Loucy (cell line): Measurements from ENCODE around the gene BTBD1.
"Not testable (repeated sequence)": the region's sequence is repeated elsewhere in the genome, so short reads cannot be mapped to it uniquely, and the experiment has no call there.

Source experiments
- H2AFZ ChIP-seq: fragments of 200-600 bp; sonication (generic); 2 replicates; pipeline ENCODE4 v1.6.0; 2016; ENCODE audit warnings: antibody characterized with exemption, mild to moderate bottlenecking, low read length, moderate library complexity
- H3F3A ChIP-seq: fragments of 200-600 bp; 2 replicates; pipeline ENCODE4 v1.6.0; 2016; ENCODE audit warnings: antibody characterized with exemption, low read depth, mild to moderate bottlenecking
- H3K27me3 ChIP-seq: fragments of 200-600 bp; sonication (generic); 2 replicates; pipeline ENCODE4 v1.6.1; 2014; ENCODE audit warnings: low read length, mild to moderate bottlenecking; ENCODE audit not compliant: insufficient read depth, poor library complexity, severe bottlenecking
- H3K36me3 ChIP-seq: fragments of 200-600 bp; sonication (generic); 2 replicates; pipeline ENCODE4 v1.6.1; 2016; ENCODE audit warnings: low read length; ENCODE audit not compliant: insufficient read depth
- H3K4me1 ChIP-seq: fragments of 200-600 bp; sonication (generic); 2 replicates; pipeline ENCODE4 v1.5.1; 2014; ENCODE audit warnings: low read length, mild to moderate bottlenecking; ENCODE audit not compliant: insufficient read depth, poor library complexity, severe bottlenecking
- H3K4me2 ChIP-seq: fragments of 200-600 bp; sonication (generic); 2 replicates; pipeline ENCODE4 v1.6.0; 2014; ENCODE audit warnings: antibody characterized with exemption, low read length, low read depth, mild to moderate bottlenecking; ENCODE audit not compliant: poor library complexity, severe bottlenecking
- H3K4me3 ChIP-seq: fragments of 200-600 bp; sonication (generic); 2 replicates; pipeline ENCODE4 v1.5.1; 2014; ENCODE audit warnings: low read length, mild to moderate bottlenecking, mixed read lengths; ENCODE audit not compliant: poor library complexity, severe bottlenecking
- H3K79me2 ChIP-seq: fragments of 200-600 bp; sonication (generic); 2 replicates; pipeline ENCODE4 v1.6.1; 2014; ENCODE audit warnings: low read length; ENCODE audit not compliant: insufficient read depth
- H3K9ac ChIP-seq: fragments of 200-600 bp; sonication (generic); 2 replicates; pipeline ENCODE4 v1.6.0; 2014; ENCODE audit warnings: mild to moderate bottlenecking, low read depth, low read length, moderate library complexity; ENCODE audit not compliant: poor library complexity, severe bottlenecking
- H3K9me2 ChIP-seq: fragments of 200-600 bp; sonication (generic); replicated peaks from 2 replicates; pipeline ENCODE4 v1.6.1; 2016; ENCODE audit warnings: low read depth, low read length, mixed read lengths
- H3K9me3 ChIP-seq: fragments of 200-600 bp; sonication (generic); 2 replicates; pipeline ENCODE4 v1.6.1; 2014; ENCODE audit warnings: mild to moderate bottlenecking, antibody characterized with exemption, low read length, low read depth; ENCODE audit not compliant: insufficient read depth
- H4K20me1 ChIP-seq: fragments of 200-600 bp; sonication (generic); 2 replicates; pipeline ENCODE4 v1.6.0; 2014; ENCODE audit warnings: antibody characterized with exemption, low read length, mild to moderate bottlenecking; ENCODE audit not compliant: insufficient read depth, poor library complexity, severe bottlenecking
- EZH2phosphoT487 ChIP-seq: fragments of 200-600 bp; IDR thresholded peaks from 2 replicates; pipeline ENCODE4 v1.6.1; 2018; ENCODE audit warnings: antibody characterized with exemption, mild to moderate bottlenecking, moderate library complexity, borderline replicate concordance
- TF ChIP-seq, protein P1 (sequence below): fragments of 200-600 bp; sonication (generic); conservative IDR thresholded peaks from 2 replicates; pipeline ENCODE4 v1.5.1; 2014; ENCODE audit warnings: mild to moderate bottlenecking, antibody characterized with exemption, low read length

BTBD1 gene

DNA sequence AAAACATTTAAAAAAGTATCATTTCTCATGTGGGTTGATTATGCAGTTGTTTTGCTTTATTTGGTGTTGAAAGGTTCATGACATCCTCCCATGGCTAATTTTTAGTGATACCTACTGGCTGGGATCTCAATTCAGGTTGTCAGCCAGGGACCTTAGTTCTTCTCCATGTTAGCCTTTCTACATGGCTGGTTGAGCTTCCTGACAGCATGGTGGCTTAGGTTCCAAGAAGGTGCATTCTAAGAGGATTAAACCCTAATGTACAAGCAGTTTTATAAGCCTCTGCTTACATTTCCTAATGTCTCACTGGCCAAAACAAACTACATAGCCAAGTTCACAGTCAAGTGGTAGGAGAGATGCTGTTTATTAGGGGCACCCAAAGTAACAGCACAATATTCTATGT is 31.0 kb upstream of the BTBD1 start:
- Histone ChIP-seq H3K9me2 (no peaks in the 10 kb centered on the region), H3F3A (no peaks in the 10 kb centered on the region), H3K4me2 (no peak overlapping the region), H3K79me2 (no peaks in the 10 kb centered on the region), H3K9me3 (no peaks in the 10 kb centered on the region), H2AFZ (no peak overlapping the region), H4K20me1 (no peaks in the 10 kb centered on the region), H3K9ac (no peak overlapping the region), H3K4me1 (no peaks in the 10 kb centered on the region), H3K4me3 (no peak overlapping the region), H3K36me3 (no peaks in the 10 kb centered on the region), H3K27me3 (peaks cover 7% of the 10 kb centered on the region)
- TF ChIP-seq EZH2phosphoT487 = no peak
- TF ChIP-seq, protein P1, sequence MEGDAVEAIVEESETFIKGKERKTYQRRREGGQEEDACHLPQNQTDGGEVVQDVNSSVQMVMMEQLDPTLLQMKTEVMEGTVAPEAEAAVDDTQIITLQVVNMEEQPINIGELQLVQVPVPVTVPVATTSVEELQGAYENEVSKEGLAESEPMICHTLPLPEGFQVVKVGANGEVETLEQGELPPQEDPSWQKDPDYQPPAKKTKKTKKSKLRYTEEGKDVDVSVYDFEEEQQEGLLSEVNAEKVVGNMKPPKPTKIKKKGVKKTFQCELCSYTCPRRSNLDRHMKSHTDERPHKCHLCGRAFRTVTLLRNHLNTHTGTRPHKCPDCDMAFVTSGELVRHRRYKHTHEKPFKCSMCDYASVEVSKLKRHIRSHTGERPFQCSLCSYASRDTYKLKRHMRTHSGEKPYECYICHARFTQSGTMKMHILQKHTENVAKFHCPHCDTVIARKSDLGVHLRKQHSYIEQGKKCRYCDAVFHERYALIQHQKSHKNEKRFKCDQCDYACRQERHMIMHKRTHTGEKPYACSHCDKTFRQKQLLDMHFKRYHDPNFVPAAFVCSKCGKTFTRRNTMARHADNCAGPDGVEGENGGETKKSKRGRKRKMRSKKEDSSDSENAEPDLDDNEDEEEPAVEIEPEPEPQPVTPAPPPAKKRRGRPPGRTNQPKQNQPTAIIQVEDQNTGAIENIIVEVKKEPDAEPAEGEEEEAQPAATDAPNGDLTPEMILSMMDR = no peak

DNA sequence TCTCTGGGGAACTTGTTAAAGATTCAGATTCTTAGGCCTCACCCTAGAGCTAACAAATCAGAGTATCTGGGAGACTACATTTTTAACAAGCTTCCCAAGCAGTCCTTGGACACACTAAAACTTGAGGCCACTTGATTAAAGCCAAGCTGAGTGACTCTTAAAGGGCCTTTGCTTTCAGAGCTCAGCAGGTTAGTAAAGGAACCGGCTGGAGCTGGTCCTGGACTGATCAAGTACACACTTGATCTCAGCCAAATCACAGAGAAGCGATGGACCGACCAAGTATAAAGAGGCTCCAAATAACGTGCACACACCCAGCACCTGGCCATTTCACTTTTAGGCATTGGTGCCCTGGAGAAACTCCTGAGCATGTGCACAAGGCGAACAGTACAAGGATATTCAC is 27.5 kb upstream of the BTBD1 start:
- H3K4me1 ChIP-seq = peaks cover 8% of the 10 kb centered on the region
- H3K4me3 ChIP-seq = no peak overlapping the region
- no peaks in the 10 kb centered on the region for H3K79me2 ChIP-seq
- no peaks in the 10 kb centered on the region for H4K20me1 ChIP-seq
- TF ChIP-seq, protein P1 = no peak
- TF ChIP-seq EZH2phosphoT487 = no peak
- no peak overlapping the region; the same call in 1 of the 2 replicates for H2AFZ ChIP-seq
- no peaks in the 10 kb centered on the region for H3K9me2 ChIP-seq
- no peaks in the 10 kb centered on the region for H3F3A ChIP-seq
- no peaks in the 10 kb centered on the region for H3K36me3 ChIP-seq
- H3K4me2 ChIP-seq = no peak overlapping the region
- H3K27me3 ChIP-seq = peaks cover 7% of the 10 kb centered on the region
- no peaks in the 10 kb centered on the region for H3K9me3 ChIP-seq
- no peak overlapping the region for H3K9ac ChIP-seq

DNA sequence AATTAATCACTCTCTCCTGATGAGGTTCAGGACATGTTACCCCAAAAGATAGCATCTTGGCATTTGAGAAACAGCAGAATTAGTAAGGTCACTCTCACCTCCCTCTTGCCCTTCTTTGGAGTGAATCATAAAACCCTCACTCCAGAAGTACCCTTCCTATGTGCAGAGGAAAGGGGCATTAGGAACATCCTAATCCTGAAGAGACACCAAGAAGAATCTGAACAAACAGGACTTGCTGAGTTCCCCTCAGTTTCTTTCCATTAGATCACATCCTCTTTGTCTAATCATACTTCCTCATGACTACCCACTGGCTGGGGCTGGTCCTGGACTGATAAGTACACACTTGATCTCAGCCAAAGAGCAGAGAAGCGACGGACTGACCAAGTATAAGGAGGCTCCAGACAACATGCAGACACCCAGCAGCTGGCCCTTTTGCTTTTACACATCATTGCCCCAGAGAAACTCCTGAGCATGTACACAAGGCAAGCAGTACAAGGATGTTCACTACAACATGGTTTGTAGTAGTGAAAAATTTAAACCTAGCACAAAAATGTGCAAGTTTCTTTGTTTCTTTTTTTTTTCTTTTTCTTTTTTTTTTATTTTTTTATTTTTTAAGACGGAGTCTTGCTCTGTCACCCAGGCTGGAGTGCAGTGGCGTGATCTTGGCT is 25.4 kb upstream of the BTBD1 start:
- H3K27me3 ChIP-seq = no peaks in the 10 kb centered on the region
- peaks cover 8% of the 10 kb centered on the region for H3K4me1 ChIP-seq
- no peaks in the 10 kb centered on the region for H3F3A ChIP-seq
- peak overlapping the region; percentile 1 for H3K4me3 ChIP-seq
- no peaks in the 10 kb centered on the region for H3K9me3 ChIP-seq
- peak overlapping the region; percentile 57 for H2AFZ ChIP-seq
- TF ChIP-seq, protein P1 = no peak
- no peak for TF ChIP-seq EZH2phosphoT487
- no peaks in the 10 kb centered on the region for H3K36me3 ChIP-seq
- H3K4me2 ChIP-seq = peak overlapping the region; percentile 48
- H4K20me1 ChIP-seq = no peaks in the 10 kb centered on the region
- no peak overlapping the region for H3K9ac ChIP-seq
- H3K79me2 ChIP-seq = no peaks in the 10 kb centered on the region
- H3K9me2 ChIP-seq = no peaks in the 10 kb centered on the region

DNA sequence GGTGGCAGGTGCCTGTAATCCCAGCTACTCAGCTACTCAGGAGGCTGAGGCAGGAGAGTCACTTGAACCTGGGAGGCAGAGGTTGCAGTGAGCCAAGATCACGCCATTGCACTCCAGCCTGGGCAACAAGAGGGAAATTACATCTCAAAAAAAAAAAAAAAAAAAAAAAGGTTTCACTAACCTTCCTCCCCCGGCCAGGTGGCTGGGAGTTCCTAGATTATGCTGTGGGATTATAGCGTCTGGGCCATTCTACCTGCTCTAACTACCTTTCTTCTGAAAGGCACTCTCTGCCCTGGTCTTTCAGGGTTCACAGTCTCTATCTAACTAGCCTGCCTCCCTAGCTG is 24.9 kb upstream of the BTBD1 start:
- peak overlapping the region; percentile 57 for H2AFZ ChIP-seq
- not testable (repeated sequence) for H3K9me3 ChIP-seq, H3K4me3 ChIP-seq, H3K9me2 ChIP-seq, H3K36me3 ChIP-seq, H3K79me2 ChIP-seq, H4K20me1 ChIP-seq, H3K4me1 ChIP-seq, H3K27me3 ChIP-seq, H3K9ac ChIP-seq, H3F3A ChIP-seq
- H3K4me2 ChIP-seq = peak overlapping the region; percentile 48
